Keratinocyte (primary cell): Measurements from ENCODE around the gene MCF2L2. TPM values are rescaled to one million over a fixed set of nuclear protein-coding genes. Genes with fewer than 3 reads are reported as not detected.

Experiments used
- DNase-seq: peaks from one replicate; pipeline ENCODE4 v3.0.0-alpha.2; 2011; ENCODE audit warnings: low read depth, missing footprints, low spot score
- FAIRE-seq: peaks from 2 replicates; lab custom pipeline; 2011; peaks lifted over from hg19 to GRCh38; lab: Jason Lieb, UNC
- H2AFZ ChIP-seq: 2 replicates; pipeline ENCODE4 v1.6.0; 2012; ENCODE audit warnings: low read length, control low read depth, inconsistent platforms; ENCODE audit not compliant: control insufficient read depth
- H3K27ac ChIP-seq: 2 replicates; pipeline ENCODE4 v1.5.1; 2011; ENCODE audit warnings: low read length; ENCODE audit not compliant: control insufficient read depth, insufficient read depth
- H3K27me3 ChIP-seq: 3 replicates; pipeline ENCODE4 v1.6.0; 2011; ENCODE audit warnings: low read length; ENCODE audit not compliant: control insufficient read depth, insufficient read depth; ENCODE audit errors: extremely low read depth
- H3K36me3 ChIP-seq, 2 experiments: 2 replicates in 1 of 2; 3 replicates in 1 of 2; pipeline ENCODE4 v1.5.1; 2011; ENCODE audit warnings: low read length in 2 of 2, mild to moderate bottlenecking in 1 of 2; ENCODE audit not compliant: control insufficient read depth in 2 of 2, insufficient read depth in 2 of 2; ENCODE audit errors: extremely low read depth in 1 of 2
- H3K4me1 ChIP-seq: 3 replicates; pipeline ENCODE4 v1.5.1; 2011; ENCODE audit warnings: low read length; ENCODE audit not compliant: control insufficient read depth, insufficient read depth; ENCODE audit errors: extremely low read depth
- H3K4me2 ChIP-seq: 3 replicates; pipeline ENCODE4 v1.6.0; 2011; ENCODE audit warnings: low read depth, low read length; ENCODE audit not compliant: control insufficient read depth, insufficient read depth; ENCODE audit errors: extremely low read depth
- H3K4me3 ChIP-seq, 3 experiments: fragments of 200-600 bp in 1 of 3; sonication (generic) in 1 of 3; 2 replicates in 2 of 3; 3 replicates in 1 of 3; pipeline ENCODE4 v1.5.1; 2011 to 2016; ENCODE audit warnings: low read length in 3 of 3, mild to moderate bottlenecking in 3 of 3, control low read depth in 2 of 3, inconsistent platforms in 1 of 3, low read depth in 1 of 3, mixed read lengths in 1 of 3, mixed run types in 1 of 3, moderate library complexity in 1 of 3; ENCODE audit not compliant: control insufficient read depth in 2 of 3, insufficient read depth in 2 of 3; ENCODE audit errors: extremely low read depth in 1 of 3
- H3K79me2 ChIP-seq: 2 replicates; pipeline ENCODE4 v1.6.0; 2012; ENCODE audit warnings: low read length; ENCODE audit not compliant: control insufficient read depth, insufficient read depth
- H3K9ac ChIP-seq: 3 replicates; pipeline ENCODE4 v1.6.0; 2011; ENCODE audit warnings: low read length; ENCODE audit not compliant: control insufficient read depth, insufficient read depth; ENCODE audit errors: extremely low read depth
- H3K9me1 ChIP-seq: 3 replicates; pipeline ENCODE4 v1.6.0; 2011; ENCODE audit warnings: low read length; ENCODE audit not compliant: control insufficient read depth, insufficient read depth; ENCODE audit errors: extremely low read depth
- H3K9me3 ChIP-seq: 2 replicates; pipeline ENCODE4 v1.5.1; 2012; ENCODE audit warnings: low read depth, low read length; ENCODE audit not compliant: control insufficient read depth
- H4K20me1 ChIP-seq: 3 replicates; pipeline ENCODE4 v1.6.0; 2011; ENCODE audit warnings: low read length; ENCODE audit not compliant: control insufficient read depth, insufficient read depth; ENCODE audit errors: extremely low read depth
- CTCF ChIP-seq, 3 experiments: IDR thresholded peaks in 1 of 3; conservative IDR thresholded peaks in 1 of 3; optimal IDR thresholded peaks in 1 of 3; 2 replicates in 2 of 3; 3 replicates in 1 of 3; pipeline versions ENCODE3 to v1.5.1; 2011; ENCODE audit warnings: low read length in 3 of 3, mild to moderate bottlenecking in 3 of 3, moderate library complexity in 2 of 3, control low read depth in 1 of 3, inconsistent platforms in 1 of 3; ENCODE audit not compliant: insufficient read depth in 2 of 3; ENCODE audit errors: extremely low read depth in 1 of 3
- EZH2 ChIP-seq: IDR thresholded peaks from one replicate; pipeline ENCODE4 v1.6.1; 2012; ENCODE audit warnings: inconsistent platforms, mild to moderate bottlenecking, low read length, moderate library complexity
- dilution Hi-C: fragments of 300-500 bp; cut with MboI; formaldehyde crosslinking; loops from one replicate; pipeline ENCODE4 v1.7.0; 2020; ENCODE audit warnings: low sequenced_read_pairs; ENCODE audit not compliant: extremely low pct_ligation_motif_present
- polyA plus RNA-seq, 5 experiments: library from polyadenylated mRNA; depleted of rRNA in 3 of 5; stranded (reverse) in 3 of 5; stranded (forward) in 1 of 5; unstranded in 1 of 5; fragments of >200 nt; gene quantifications; 1 replicate in 1 of 5; 2 replicates in 3 of 5; 3 replicates in 1 of 5; pipeline versions ENCODE4 v1.2.1 to v1.2.3, GENCODE V29; 2011 to 2012; ENCODE audit warnings: missing spikeins in 2 of 5, low read depth in 1 of 5, low replicate concordance in 1 of 5

MCF2L2 gene
- polyA plus RNA-seq, 1 donor (not counting 4 experiments of a cell fraction or from before 2014, with no cell fraction given), result 0.26 TPM

GRCh38 chr3:183291497-183292031, 136.9 kb downstream of the MCF2L2 start:
- H2AFZ ChIP-seq, result no peak overlapping the region
- peaks cover 0 to 2% of the 10 kb centered on the region in 2 experiments for H3K36me3 ChIP-seq
- H3K9me1 ChIP-seq, result no peaks in the 10 kb centered on the region
- no peaks in the 10 kb centered on the region for H3K79me2 ChIP-seq
- peak overlapping the region; percentile 16 for H3K27ac ChIP-seq
- H4K20me1 ChIP-seq, result no peaks in the 10 kb centered on the region
- no peaks in the 10 kb centered on the region for H3K27me3 ChIP-seq
- FAIRE-seq (peak; percentile 36), DNase-seq (no peak)
- H3K4me3 ChIP-seq, result no peak overlapping the region
- H3K9ac ChIP-seq, result no peak overlapping the region
- dilution Hi-C loops, result no loop called here
- no peak for TF ChIP-seq CTCF (optimal IDR thresholded peaks at IDR 0.05 in 1 of 3, IDR thresholded peaks at IDR 0.05 in 1 of 3, conservative IDR thresholded peaks at IDR 0.05 in 1 of 3; ENCODE audit: extremely low read depth in 1 of 3, insufficient read depth in 2 of 3, low read length in 3 of 3)
- TF ChIP-seq EZH2, result no peak
- H3K4me1 ChIP-seq, result peaks cover 27% of the 10 kb centered on the region
- H3K4me2 ChIP-seq, result peak overlapping the region; percentile 6
- no peaks in the 10 kb centered on the region for H3K9me3 ChIP-seq

GRCh38 chr3:183290216-183290615, 138.2 kb downstream of the MCF2L2 start:
- no peaks in the 10 kb centered on the region for H3K9me1 ChIP-seq
- TF ChIP-seq CTCF (optimal IDR thresholded peaks at IDR 0.05 in 1 of 3, IDR thresholded peaks at IDR 0.05 in 1 of 3, conservative IDR thresholded peaks at IDR 0.05 in 1 of 3; ENCODE audit: extremely low read depth in 1 of 3, insufficient read depth in 2 of 3, low read length in 3 of 3), result no peak
- TF ChIP-seq EZH2, result no peak
- H3K9me3 ChIP-seq, result no peaks in the 10 kb centered on the region
- H3K4me2 ChIP-seq, result no peak overlapping the region
- no peak overlapping the region for H2AFZ ChIP-seq
- H3K9ac ChIP-seq, result no peak overlapping the region
- no peak overlapping the region for H3K27ac ChIP-seq
- no peaks in the 10 kb centered on the region for H4K20me1 ChIP-seq
- H3K4me3 ChIP-seq, result no peak overlapping the region
- H3K36me3 ChIP-seq, result peaks cover 0 to 2% of the 10 kb centered on the region in 2 experiments
- peaks cover 35% of the 10 kb centered on the region for H3K4me1 ChIP-seq
- DNase-seq (no peak), FAIRE-seq (no peak)
- no peaks in the 10 kb centered on the region for H3K79me2 ChIP-seq
- no peaks in the 10 kb centered on the region for H3K27me3 ChIP-seq
- dilution Hi-C loops, result no loop called here
